HFFc6 (cell line): ENCODE measurements around the gene FMNL2. TPM values are rescaled to one million over a fixed set of nuclear protein-coding genes. Genes with fewer than 3 reads are reported as not detected.
A peak's percentile ranks its signal among the peaks of the same experiment; 100 is the strongest.

Source experiments
- DNase-seq: peaks from one replicate; pipeline ENCODE4 v3.0.0-alpha.2; 2018
- H3K27ac Mint-ChIP-seq: 2 replicates; pipeline ENCODE4 v1.8.0; 2020; ENCODE audit warnings: mild to moderate bottlenecking, mixed read lengths
- H3K27me3 Mint-ChIP-seq: 2 replicates; pipeline ENCODE4 v1.8.0; 2021; ENCODE audit warnings: mild to moderate bottlenecking, moderate library complexity, mixed read lengths; ENCODE audit not compliant: insufficient read depth
- H3K36me3 Mint-ChIP-seq: 2 replicates; pipeline ENCODE4 v1.8.0; 2021; ENCODE audit warnings: low read depth, mixed read lengths
- H3K4me1 Mint-ChIP-seq: 2 replicates; pipeline ENCODE4 v1.8.0; 2020; ENCODE audit warnings: low read depth, mixed read lengths
- H3K4me3 Mint-ChIP-seq: 2 replicates; pipeline ENCODE4 v1.8.0; 2020; ENCODE audit warnings: mild to moderate bottlenecking, moderate library complexity, mixed read lengths
- H3K9me3 Mint-ChIP-seq: 2 replicates; pipeline ENCODE4 v1.8.0; 2020; ENCODE audit warnings: mild to moderate bottlenecking, mixed read lengths
- CTCF ChIP-seq: fragments of 200-600 bp; sonication (generic); IDR thresholded peaks from 2 replicates; pipeline ENCODE4 v1.5.0; 2021; ENCODE audit warnings: antibody characterized with exemption, mild to moderate bottlenecking
- total RNA-seq, 6 experiments: library from RNA; stranded (reverse); fragmentation: NEBNext Ultra II Directional; extraction: Animal tissue kit (Norgen Biotek cat#: 25700); gene quantifications; 2 replicates in 1 of 6; 3 replicates in 5 of 6; pipeline ENCODE4 v1.2.3, GENCODE V29; 2021

The FMNL2 gene
- total RNA-seq, 6 experiments from 2014 or later = 13.7 to 20.9 (median 16.0) TPM

- peak overlapping the region; percentile 66 for H3K27ac Mint-ChIP-seq
- TF ChIP-seq CTCF = no peak
Observed at GRCh38 chr2:152334701-152335015, 316 bp upstream of the FMNL2 start.

GRCh38 chr2:152335726-152336118, 748 bp downstream of the FMNL2 start:
- Mint-ChIP-seq H3K9me3 (no peaks in the 10 kb centered on the region), H3K36me3 (no peaks in the 10 kb centered on the region)
- no peak for DNase-seq

More at GRCh38 chr2:152334701-152335015, 316 bp upstream of the FMNL2 start:
- peaks cover 42% of the 10 kb centered on the region for H3K4me1 Mint-ChIP-seq
- no peak for DNase-seq
- H3K27me3 Mint-ChIP-seq = no peaks in the 10 kb centered on the region; the same call in 1 of the 2 replicates
- H3K4me3 Mint-ChIP-seq = peak overlapping the region; percentile 98
- no peaks in the 10 kb centered on the region for H3K36me3 Mint-ChIP-seq
- H3K9me3 Mint-ChIP-seq = no peaks in the 10 kb centered on the region

DNA sequence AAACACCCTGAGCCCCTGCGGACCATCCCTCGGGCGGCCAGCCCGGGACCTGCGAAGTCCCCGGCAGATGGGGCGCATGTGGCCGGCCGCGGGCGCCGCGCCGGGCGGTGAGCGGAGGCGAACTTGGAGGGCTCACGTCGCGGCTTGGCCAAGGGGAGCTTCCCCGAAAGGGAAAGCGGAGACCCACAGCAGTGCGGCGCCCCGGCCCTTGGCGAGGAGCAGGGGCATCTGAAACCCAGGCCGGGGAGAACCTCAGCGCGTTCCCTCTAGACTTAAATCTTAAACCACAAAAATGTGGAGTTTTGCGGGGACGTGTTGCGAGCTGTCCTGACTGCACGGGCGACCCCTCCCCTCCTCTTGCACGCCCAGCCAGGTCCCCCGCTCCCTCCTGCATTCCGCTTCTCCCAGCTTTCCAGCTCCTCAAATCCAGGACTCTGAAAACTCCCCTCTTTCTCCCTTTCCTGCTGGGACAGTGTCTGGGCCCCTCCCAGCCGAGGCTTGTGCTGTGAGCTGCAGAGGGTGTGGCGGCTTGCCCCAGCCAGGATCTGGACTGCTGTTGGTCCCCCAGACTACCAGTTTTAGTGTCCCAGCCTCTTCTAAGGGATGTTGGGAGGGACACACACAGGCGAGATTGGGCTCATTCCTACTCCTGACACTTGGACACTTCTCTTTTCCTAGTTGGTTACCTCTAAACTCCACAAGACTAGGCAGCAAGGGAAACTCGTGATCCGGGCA, 1.3 kb downstream of the FMNL2 start:
- Mint-ChIP-seq H3K27ac (peak overlapping the region; percentile 93), H3K4me3 (peak overlapping the region; percentile 98), H3K27me3 (no peaks in the 10 kb centered on the region; the same call in 1 of the 2 replicates), H3K4me1 (peaks cover 43% of the 10 kb centered on the region), H3K36me3 (no peaks in the 10 kb centered on the region), H3K9me3 (no peaks in the 10 kb centered on the region)
- DNase-seq = peak; percentile 29
- TF ChIP-seq CTCF = no peak; the same call in 1 of the 2 replicates

More at GRCh38 chr2:152335726-152336118, 748 bp downstream of the FMNL2 start:
- no peak for TF ChIP-seq CTCF
- peaks cover 43% of the 10 kb centered on the region for H3K4me1 Mint-ChIP-seq
- peak overlapping the region; percentile 46; the same call in 1 of the 2 replicates for H3K27ac Mint-ChIP-seq
- H3K4me3 Mint-ChIP-seq = peak overlapping the region; percentile 98
- no peaks in the 10 kb centered on the region; the same call in 1 of the 2 replicates for H3K27me3 Mint-ChIP-seq

- Mint-ChIP-seq H3K27ac (peak overlapping the region; percentile 93), H3K4me3 (peak overlapping the region; percentile 98), H3K9me3 (no peaks in the 10 kb centered on the region), H3K27me3 (no peaks in the 10 kb centered on the region; the same call in 1 of the 2 replicates), H3K36me3 (no peaks in the 10 kb centered on the region), H3K4me1 (peaks cover 43% of the 10 kb centered on the region)
- DNase-seq = peak; percentile 60
- TF ChIP-seq CTCF = 0 out of 2 replicates have a peak, but pooled peaks have one; percentile 0
Observed at GRCh38 chr2:152336854-152337510, 2.0 kb downstream of the FMNL2 start.

GRCh38 chr2:152337511-152337903, 2.5 kb downstream of the FMNL2 start:
- no peaks in the 10 kb centered on the region for H3K9me3 Mint-ChIP-seq
- H3K4me1 Mint-ChIP-seq = peaks cover 43% of the 10 kb centered on the region
- no peaks in the 10 kb centered on the region; the same call in 1 of the 2 replicates for H3K27me3 Mint-ChIP-seq
- H3K4me3 Mint-ChIP-seq = peak overlapping the region; percentile 98
- no peaks in the 10 kb centered on the region for H3K36me3 Mint-ChIP-seq
- DNase-seq = no peak
- TF ChIP-seq CTCF = no peak
- H3K27ac Mint-ChIP-seq = peak overlapping the region; percentile 93
